ENCODE data around the gene FXYD7.

Gene FXYD7

DNA sequence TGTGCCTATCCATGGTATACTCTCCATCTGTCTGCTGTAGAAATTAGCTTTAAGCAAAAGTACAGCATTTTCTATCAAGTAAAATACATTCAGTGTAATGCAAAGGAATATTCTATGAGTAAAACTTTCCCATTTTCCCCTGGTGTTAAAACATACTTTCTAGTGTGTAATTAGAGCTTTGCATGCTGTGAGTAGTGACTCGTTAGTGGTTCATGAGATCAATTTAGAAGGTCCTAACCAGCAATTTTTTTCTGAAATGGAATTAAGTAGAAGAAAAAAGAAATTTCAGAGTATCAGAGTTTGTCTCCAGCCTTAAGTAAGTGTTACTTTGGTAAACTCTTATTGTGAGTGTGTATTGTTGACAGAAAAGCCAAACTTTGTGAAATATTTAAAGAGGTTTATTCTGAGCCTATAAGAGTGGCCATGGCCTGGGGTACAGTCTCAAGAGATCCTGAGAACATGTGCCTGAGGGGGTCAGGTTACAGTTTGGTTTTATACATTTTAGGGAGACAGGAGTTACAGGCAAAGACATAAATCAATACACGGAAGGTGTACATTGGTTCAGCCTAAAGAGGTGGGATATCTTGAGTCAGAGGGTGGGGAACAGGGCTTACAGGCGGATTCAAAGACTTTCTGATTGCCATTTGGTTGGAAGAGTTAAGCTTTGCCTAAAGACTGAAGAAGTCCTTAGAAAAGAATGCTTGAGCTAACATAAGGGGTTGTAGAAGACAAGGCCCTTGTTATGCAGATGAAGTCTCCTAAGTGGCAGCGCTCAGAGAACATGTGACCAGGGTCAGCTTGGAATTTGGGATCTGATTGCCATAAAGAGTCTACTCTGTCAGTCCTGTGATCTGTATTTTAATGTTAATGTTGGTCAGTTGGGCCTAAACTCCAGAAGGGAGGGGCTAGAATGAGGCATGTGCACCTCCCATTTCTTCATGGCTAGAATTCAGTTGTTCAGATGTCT lies 60.0 kb downstream of the FXYD7 start:
- no peak for DNase-seq (ENCODE audit: low read depth)

All from GM04504 (cell line).